ENCODE results near the gene CST3.
A peak's percentile ranks its signal among the peaks of the same experiment; 100 is the strongest.
"Not testable (repeated sequence)": the region's sequence is repeated elsewhere in the genome, so short reads cannot be mapped to it uniquely, and the experiment has no call there.

CST3 gene

GRCh38 chr20:23628402-23629016 lies 9.2 kb downstream of the CST3 start:
- no peak for DNase-seq (ENCODE audit: low read depth, low spot score)

- DNase-seq (ENCODE audit: low read depth, low spot score): no peak
Observed at GRCh38 chr20:23627501-23627900, 10.3 kb downstream of the CST3 start.

- no peak for DNase-seq (ENCODE audit: low read depth, low spot score)
Observed at GRCh38 chr20:23626040-23626620, 11.6 kb downstream of the CST3 start.

GRCh38 chr20:23625236-23625964 lies 12.4 kb downstream of the CST3 start:
- no peak for DNase-seq (ENCODE audit: low read depth, low spot score)

GRCh38 chr20:23624324-23624691 lies 13.4 kb downstream of the CST3 start:
- no peak for DNase-seq (ENCODE audit: low read depth, low spot score)

- DNase-seq (ENCODE audit: low read depth, low spot score): no peak
Observed at GRCh38 chr20:23623666-23624323, 14.0 kb downstream of the CST3 start.

GRCh38 chr20:23622839-23623343 lies 14.9 kb downstream of the CST3 start:
- DNase-seq (ENCODE audit: low read depth, low spot score): no peak

GRCh38 chr20:23622401-23622800 lies 15.4 kb downstream of the CST3 start:
- not testable (repeated sequence) for DNase-seq (ENCODE audit: low read depth, low spot score)

- DNase-seq (ENCODE audit: low read depth, low spot score): not testable (repeated sequence)
Observed at GRCh38 chr20:23620670-23621386, 16.9 kb downstream of the CST3 start.

- no peak for DNase-seq (ENCODE audit: low read depth, low spot score)
Observed at GRCh38 chr20:23614163-23614562, 23.6 kb downstream of the CST3 start.

GRCh38 chr20:23613676-23614075 lies 24.1 kb downstream of the CST3 start:
- DNase-seq (ENCODE audit: low read depth, low spot score): no peak

- no peak for DNase-seq (ENCODE audit: low read depth, low spot score)
Observed at GRCh38 chr20:23612396-23612795, 25.4 kb downstream of the CST3 start.

- DNase-seq (ENCODE audit: low read depth, low spot score): no peak
Observed at GRCh38 chr20:23609486-23610109, 28.2 kb downstream of the CST3 start.

- no peak for DNase-seq (ENCODE audit: low read depth, low spot score)
Observed at GRCh38 chr20:23608251-23608846, 29.4 kb downstream of the CST3 start.

GRCh38 chr20:23607497-23608245 lies 30.1 kb downstream of the CST3 start:
- no peak for DNase-seq (ENCODE audit: low read depth, low spot score)

GRCh38 chr20:23606652-23607049 lies 31.1 kb downstream of the CST3 start:
- peak; percentile 71 for DNase-seq (ENCODE audit: low read depth, low spot score)

- DNase-seq (ENCODE audit: low read depth, low spot score): no peak
Observed at GRCh38 chr20:23605867-23606651, 31.7 kb downstream of the CST3 start, which contains the start of gene CST9. CST9 (minus strand) TSS chr20:23605917; CDS start chr20:23605864, 53 bp downstream.

- DNase-seq (ENCODE audit: low read depth, low spot score): no peak
Observed at GRCh38 chr20:23604306-23604705, 33.4 kb downstream of the CST3 start.

- DNase-seq (ENCODE audit: low read depth, low spot score): no peak
Observed at GRCh38 chr20:23603321-23603720, 34.4 kb downstream of the CST3 start.

Measured in iPS DF 19.7 (cell line).